Stimulated activated naive B cell treated with anti-CD40 and anti-IgM and Interleukin-4, amounts not matched to agents 10 μg/mL and 1 μg/mL and 100 μg/mL, for 72 hours (primary cell): ENCODE data around the gene NFIB.

ENCODE experiments used
- ATAC-seq, 2 donors: fragments of 150-1000 bp; cut with Tn5 transposase; replicated peaks; 2 replicates each; pipeline ENCODE4 v1.10.0; 2021; ENCODE audit warnings: moderate library complexity in 1 of 2
- DNase-seq: peaks from one replicate; pipeline ENCODE4 v3.0.0; 2021
- H3K27ac Mint-ChIP-seq: one replicate; pipeline ENCODE4 v1.8.0; 2022; ENCODE audit warnings: mild to moderate bottlenecking, mixed read lengths
- H3K27me3 Mint-ChIP-seq, 2 donors: one replicate each; pipeline ENCODE4 v1.8.0; 2022; ENCODE audit warnings: mixed read lengths in 2 of 2
- H3K36me3 Mint-ChIP-seq, 2 donors: one replicate each; pipeline ENCODE4 v1.8.0; 2022; ENCODE audit warnings: mixed read lengths in 2 of 2, mild to moderate bottlenecking in 1 of 2
- H3K4me1 Mint-ChIP-seq, 2 donors: one replicate each; pipeline ENCODE4 v1.8.0; 2022; ENCODE audit warnings: mixed read lengths in 2 of 2, mild to moderate bottlenecking in 1 of 2
- H3K4me3 Mint-ChIP-seq, 2 donors: one replicate each; pipeline ENCODE4 v1.8.0; 2022; ENCODE audit warnings: mild to moderate bottlenecking in 2 of 2, mixed read lengths in 2 of 2, moderate library complexity in 1 of 2
- H3K9me3 Mint-ChIP-seq, 2 donors: one replicate each; pipeline ENCODE4 v1.8.0; 2022; ENCODE audit warnings: mixed read lengths in 2 of 2, mild to moderate bottlenecking in 1 of 2

Gene NFIB

GRCh38 chr9:14277244-14277643 is 36.7 kb downstream of the NFIB start:
- no peak overlapping the region for H3K4me3 Mint-ChIP-seq
- H3K27ac Mint-ChIP-seq: no peak overlapping the region
- no peaks in the 10 kb centered on the region for H3K36me3 Mint-ChIP-seq
- no peaks in the 10 kb centered on the region for H3K4me1 Mint-ChIP-seq
- ATAC-seq (no peak), DNase-seq (no peak)
- peaks cover 4 to 18% of the 10 kb centered on the region in 2 donors for H3K27me3 Mint-ChIP-seq
- peaks cover 0 to 2% of the 10 kb centered on the region in 2 donors for H3K9me3 Mint-ChIP-seq

- Mint-ChIP-seq H3K36me3 (no peaks in the 10 kb centered on the region), H3K27ac (no peak overlapping the region), H3K27me3 (peaks cover 4 to 24% of the 10 kb centered on the region in 2 donors)
Observed at GRCh38 chr9:14275331-14275730, 38.6 kb downstream of the NFIB start.

GRCh38 chr9:14273696-14274121 is 40.2 kb downstream of the NFIB start:
- Mint-ChIP-seq H3K9me3 (peaks cover 0 to 5% of the 10 kb centered on the region in 2 donors), H3K27ac (no peak overlapping the region), H3K27me3 (peaks cover 4 to 22% of the 10 kb centered on the region in 2 donors), H3K4me1 (no peaks in the 10 kb centered on the region), H3K4me3 (no peak overlapping the region), H3K36me3 (no peaks in the 10 kb centered on the region)
- DNase-seq (no peak), ATAC-seq (no peak)

More at GRCh38 chr9:14275331-14275730, 38.6 kb downstream of the NFIB start:
- ATAC-seq (no peak), DNase-seq (no peak)
- Mint-ChIP-seq H3K9me3 (peaks cover 0 to 2% of the 10 kb centered on the region in 2 donors), H3K4me1 (no peaks in the 10 kb centered on the region), H3K4me3 (no peak overlapping the region)

- H3K36me3 Mint-ChIP-seq: no peaks in the 10 kb centered on the region
- H3K9me3 Mint-ChIP-seq: peaks cover 5 to 10% of the 10 kb centered on the region in 2 donors
- ATAC-seq: no peak
- no peak overlapping the region for H3K27ac Mint-ChIP-seq
- peaks cover 4 to 27% of the 10 kb centered on the region in 2 donors for H3K27me3 Mint-ChIP-seq
- no peaks in the 10 kb centered on the region for H3K4me1 Mint-ChIP-seq
- H3K4me3 Mint-ChIP-seq: no peak overlapping the region
- DNase-seq: no peak
Observed at GRCh38 chr9:14272927-14273528, 40.9 kb downstream of the NFIB start.

- no peak overlapping the region for H3K27ac Mint-ChIP-seq
- H3K27me3 Mint-ChIP-seq: peaks cover 4 to 27% of the 10 kb centered on the region in 2 donors
- DNase-seq: no peak
- no peak for ATAC-seq
- H3K4me1 Mint-ChIP-seq: no peaks in the 10 kb centered on the region
- H3K4me3 Mint-ChIP-seq: no peak overlapping the region
- H3K36me3 Mint-ChIP-seq: no peaks in the 10 kb centered on the region
- H3K9me3 Mint-ChIP-seq: peaks cover 5 to 10% of the 10 kb centered on the region in 2 donors
Observed at GRCh38 chr9:14271093-14271673, 42.8 kb downstream of the NFIB start.

GRCh38 chr9:14270358-14271092 is 43.4 kb downstream of the NFIB start:
- Mint-ChIP-seq H3K27ac (no peak overlapping the region), H3K27me3 (peaks cover 4 to 27% of the 10 kb centered on the region in 2 donors), H3K36me3 (no peaks in the 10 kb centered on the region), H3K4me1 (no peaks in the 10 kb centered on the region), H3K4me3 (no peak overlapping the region), H3K9me3 (peaks cover 5 to 9% of the 10 kb centered on the region in 2 donors)
- ATAC-seq (no peak), DNase-seq (no peak)

- H3K27me3 Mint-ChIP-seq: peaks cover 0 to 27% of the 10 kb centered on the region in 2 donors
- ATAC-seq (no peak), DNase-seq (no peak)
- peaks cover 5 to 9% of the 10 kb centered on the region in 2 donors for H3K9me3 Mint-ChIP-seq
- no peak overlapping the region for H3K27ac Mint-ChIP-seq
- no peak overlapping the region for H3K4me3 Mint-ChIP-seq
- no peaks in the 10 kb centered on the region for H3K36me3 Mint-ChIP-seq
- no peaks in the 10 kb centered on the region for H3K4me1 Mint-ChIP-seq
Observed at GRCh38 chr9:14269916-14270315, 44.0 kb downstream of the NFIB start.

- no peak for DNase-seq
Observed at GRCh38 chr9:14263707-14264483, 50.0 kb downstream of the NFIB start.

GRCh38 chr9:14262827-14263226 is 51.1 kb downstream of the NFIB start:
- Mint-ChIP-seq H3K9me3 (no peaks in the 10 kb centered on the region), H3K27ac (no peak overlapping the region), H3K27me3 (no peaks in the 10 kb centered on the region), H3K4me1 (no peaks in the 10 kb centered on the region), H3K36me3 (no peaks in the 10 kb centered on the region), H3K4me3 (no peak overlapping the region)
- no peak for ATAC-seq
- no peak for DNase-seq

More at GRCh38 chr9:14263707-14264483, 50.0 kb downstream of the NFIB start:
- H3K27ac Mint-ChIP-seq: no peak overlapping the region
- no peaks in the 10 kb centered on the region for H3K4me1 Mint-ChIP-seq
- H3K4me3 Mint-ChIP-seq: no peak overlapping the region
- H3K27me3 Mint-ChIP-seq: peaks cover 0 to 5% of the 10 kb centered on the region in 2 donors
- ATAC-seq: no peak
- no peaks in the 10 kb centered on the region for H3K36me3 Mint-ChIP-seq
- peaks cover 5% of the 10 kb centered on the region in 2 donors for H3K9me3 Mint-ChIP-seq

- ATAC-seq (no peak), DNase-seq (no peak)
- no peaks in the 10 kb centered on the region for H3K4me1 Mint-ChIP-seq
- no peak overlapping the region for H3K27ac Mint-ChIP-seq
- no peaks in the 10 kb centered on the region for H3K27me3 Mint-ChIP-seq
- no peaks in the 10 kb centered on the region for H3K36me3 Mint-ChIP-seq
- H3K4me3 Mint-ChIP-seq: no peak overlapping the region
- H3K9me3 Mint-ChIP-seq: no peaks in the 10 kb centered on the region
Observed at GRCh38 chr9:14261616-14262015, 52.3 kb downstream of the NFIB start.

GRCh38 chr9:14260101-14260500 is 53.8 kb downstream of the NFIB start:
- H3K9me3 Mint-ChIP-seq: no peaks in the 10 kb centered on the region
- no peaks in the 10 kb centered on the region for H3K36me3 Mint-ChIP-seq
- DNase-seq: no peak
- H3K27ac Mint-ChIP-seq: no peak overlapping the region
- ATAC-seq: no peak
- no peak overlapping the region for H3K4me3 Mint-ChIP-seq
- H3K27me3 Mint-ChIP-seq: no peaks in the 10 kb centered on the region
- no peaks in the 10 kb centered on the region for H3K4me1 Mint-ChIP-seq

- Mint-ChIP-seq H3K4me3 (no peak overlapping the region), H3K27me3 (no peaks in the 10 kb centered on the region), H3K9me3 (no peaks in the 10 kb centered on the region), H3K4me1 (no peaks in the 10 kb centered on the region), H3K27ac (no peak overlapping the region), H3K36me3 (no peaks in the 10 kb centered on the region)
- ATAC-seq (no peak), DNase-seq (no peak)
Observed at GRCh38 chr9:14258660-14259239, 55.2 kb downstream of the NFIB start.

GRCh38 chr9:14258156-14258555 is 55.8 kb downstream of the NFIB start:
- Mint-ChIP-seq H3K4me1 (no peaks in the 10 kb centered on the region), H3K27me3 (no peaks in the 10 kb centered on the region), H3K9me3 (no peaks in the 10 kb centered on the region), H3K4me3 (no peak overlapping the region), H3K36me3 (no peaks in the 10 kb centered on the region), H3K27ac (no peak overlapping the region)
- ATAC-seq (no peak), DNase-seq (no peak)

GRCh38 chr9:14256588-14256987 is 57.4 kb downstream of the NFIB start:
- no peaks in the 10 kb centered on the region for H3K36me3 Mint-ChIP-seq
- ATAC-seq (no peak), DNase-seq (no peak)
- H3K27ac Mint-ChIP-seq: no peak overlapping the region
- no peaks in the 10 kb centered on the region for H3K9me3 Mint-ChIP-seq
- H3K4me3 Mint-ChIP-seq: no peak overlapping the region
- no peaks in the 10 kb centered on the region for H3K4me1 Mint-ChIP-seq
- no peaks in the 10 kb centered on the region for H3K27me3 Mint-ChIP-seq
